SK-N-SH treated with all-trans-retinoic acid at 6 μM for 48 hours (cell line): Measurements from ENCODE around the gene ARHGAP12.

Experiments
- ATAC-seq: fragments of 200-7000 bp; cut with Tn5 transposase; 3 replicates; pipeline ENCODE4 v1.9.1; 2020; ENCODE audit warnings: mild to moderate bottlenecking, moderate library complexity
- ARNTL ChIP-seq: fragments of 450-650 bp; formaldehyde crosslinking; IDR thresholded peaks from 2 replicates; pipeline ENCODE4 v1.5.0; 2020; ENCODE audit warnings: low read depth, mild to moderate bottlenecking, moderate library complexity, borderline replicate concordance
- BACH2 ChIP-seq: fragments of 250-450 bp; sonication (Bioruptor Pico); IDR thresholded peaks from 2 replicates; pipeline ENCODE4 v1.9.0; 2021; ENCODE audit warnings: mild to moderate bottlenecking, borderline replicate concordance
- CSDC2 ChIP-seq: fragments of 250-450 bp; sonication (Bioruptor Pico); IDR thresholded peaks from 2 replicates; pipeline ENCODE4 v1.5.0; 2020; ENCODE audit warnings: mild to moderate bottlenecking, moderate library complexity
- ESRRG ChIP-seq: fragments of 250-450 bp; sonication (Bioruptor Pico); IDR thresholded peaks from 2 replicates; pipeline ENCODE4 v1.6.1; 2021; ENCODE audit warnings: mild to moderate bottlenecking
- GLIS3 ChIP-seq: fragments of 250-450 bp; sonication (Bioruptor Pico); IDR thresholded peaks from 2 replicates; pipeline ENCODE4 v1.5.0; 2020; ENCODE audit warnings: mild to moderate bottlenecking, moderate library complexity
- OSR1 ChIP-seq: fragments of 250-450 bp; sonication (Bioruptor Pico); IDR thresholded peaks from 2 replicates; pipeline ENCODE4 v1.8.0; 2022; ENCODE audit warnings: moderate library complexity, mild to moderate bottlenecking, inconsistent platforms
- PPARA ChIP-seq: fragments of 250-450 bp; sonication (Bioruptor Pico); IDR thresholded peaks from 2 replicates; pipeline ENCODE4 v1.5.0; 2020; ENCODE audit warnings: mild to moderate bottlenecking, borderline replicate concordance
- RARB ChIP-seq: fragments of 250-450 bp; sonication (Bioruptor Pico); IDR thresholded peaks from 2 replicates; pipeline ENCODE4 v1.8.0; 2021; ENCODE audit warnings: mild to moderate bottlenecking, moderate library complexity
- SNAI2 ChIP-seq: fragments of 250-450 bp; sonication (Bioruptor Pico); IDR thresholded peaks from 2 replicates; pipeline ENCODE4 v1.5.0; 2020; ENCODE audit warnings: mild to moderate bottlenecking, moderate library complexity
- TCF4 ChIP-seq: fragments of 250-450 bp; sonication (Bioruptor Pico); IDR thresholded peaks from 2 replicates; pipeline ENCODE4 v1.8.0; 2021; ENCODE audit warnings: mild to moderate bottlenecking, moderate library complexity, borderline replicate concordance
- TOX ChIP-seq: fragments of 250-450 bp; sonication (Bioruptor Pico); IDR thresholded peaks from 2 replicates; pipeline ENCODE4 v1.8.0; 2021; ENCODE audit warnings: mild to moderate bottlenecking, moderate library complexity, borderline replicate concordance
- ZC3H10 ChIP-seq: fragments of 250-450 bp; sonication (Bioruptor Pico); IDR thresholded peaks from 2 replicates; pipeline ENCODE4 v1.5.1; 2021; ENCODE audit warnings: mild to moderate bottlenecking, moderate library complexity
- ZFP3 ChIP-seq: fragments of 250-450 bp; sonication (Bioruptor Pico); IDR thresholded peaks from 2 replicates; pipeline ENCODE4 v1.5.0; 2020; ENCODE audit warnings: mild to moderate bottlenecking, moderate library complexity
- ZNF565 ChIP-seq: fragments of 450-650 bp; formaldehyde crosslinking; conservative IDR thresholded peaks from 2 replicates; pipeline ENCODE4 v1.5.0; 2020; ENCODE audit warnings: low read depth, mild to moderate bottlenecking, moderate library complexity
- ZNF8 ChIP-seq: fragments of 450-650 bp; formaldehyde crosslinking; IDR thresholded peaks from 2 replicates; pipeline ENCODE4 v1.5.0; 2020; ENCODE audit warnings: mild to moderate bottlenecking, moderate library complexity
- TF ChIP-seq, protein P1 (sequence below): fragments of 250-450 bp; sonication (Bioruptor Pico); IDR thresholded peaks from 2 replicates; pipeline ENCODE4 v1.8.0; 2021; ENCODE audit warnings: low read depth, mild to moderate bottlenecking, moderate library complexity, borderline replicate concordance
- TF ChIP-seq, protein P2 (sequence below): fragments of 250-450 bp; sonication (Bioruptor Pico); IDR thresholded peaks from 2 replicates; pipeline ENCODE4 v1.5.1; 2021; ENCODE audit warnings: mild to moderate bottlenecking, moderate library complexity
- TF ChIP-seq, protein P3 (sequence below): fragments of 250-450 bp; sonication (Bioruptor Pico); IDR thresholded peaks from 2 replicates; pipeline ENCODE4 v1.8.0; 2020; ENCODE audit warnings: mild to moderate bottlenecking, moderate library complexity, borderline replicate concordance
- TF ChIP-seq, protein P4 (sequence below): fragments of 250-450 bp; sonication (Bioruptor Pico); IDR thresholded peaks from 2 replicates; pipeline ENCODE4 v1.5.1; 2020; ENCODE audit warnings: low read depth, mild to moderate bottlenecking, moderate library complexity
- TF ChIP-seq, protein P5 (sequence below): fragments of 250-450 bp; sonication (Bioruptor Pico); IDR thresholded peaks from 2 replicates; pipeline ENCODE4 v1.5.0; 2020; ENCODE audit warnings: mild to moderate bottlenecking, moderate library complexity

Gene ARHGAP12

DNA sequence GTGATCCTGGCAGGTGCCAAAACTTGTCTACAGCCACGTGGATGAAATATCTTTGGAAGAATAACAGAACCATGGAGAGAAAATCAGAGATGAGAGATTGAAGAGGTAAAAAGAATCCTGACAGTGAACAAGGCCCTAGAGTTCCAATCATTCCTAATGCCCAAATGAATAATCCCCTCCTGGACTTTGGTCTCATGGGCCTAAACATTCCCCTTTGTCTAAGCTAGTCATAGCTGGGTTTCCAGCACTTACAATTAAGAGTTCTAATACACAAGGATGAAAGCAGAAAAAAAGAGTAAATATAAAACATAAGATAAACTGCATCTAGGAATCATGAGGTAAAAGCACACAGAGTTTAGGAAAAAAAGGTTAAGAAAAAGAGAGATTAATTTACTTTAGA, 40.2 kb downstream of the ARHGAP12 start:
- TF ChIP-seq RARB (CRISPR knock-in tag) (no peak), OSR1 (CRISPR knock-in tag) (no peak), PPARA (no peak), ESRRG (CRISPR knock-in tag) (no peak), SNAI2 (CRISPR knock-in tag) (no peak), ZNF8 (CRISPR knock-in tag) (no peak), CSDC2 (CRISPR knock-in tag) (no peak), TOX (CRISPR knock-in tag) (no peak), TCF4 (no peak), ZFP3 (CRISPR knock-in tag) (no peak), ARNTL (CRISPR knock-in tag) (no peak)
- TF ChIP-seq, protein P1, sequence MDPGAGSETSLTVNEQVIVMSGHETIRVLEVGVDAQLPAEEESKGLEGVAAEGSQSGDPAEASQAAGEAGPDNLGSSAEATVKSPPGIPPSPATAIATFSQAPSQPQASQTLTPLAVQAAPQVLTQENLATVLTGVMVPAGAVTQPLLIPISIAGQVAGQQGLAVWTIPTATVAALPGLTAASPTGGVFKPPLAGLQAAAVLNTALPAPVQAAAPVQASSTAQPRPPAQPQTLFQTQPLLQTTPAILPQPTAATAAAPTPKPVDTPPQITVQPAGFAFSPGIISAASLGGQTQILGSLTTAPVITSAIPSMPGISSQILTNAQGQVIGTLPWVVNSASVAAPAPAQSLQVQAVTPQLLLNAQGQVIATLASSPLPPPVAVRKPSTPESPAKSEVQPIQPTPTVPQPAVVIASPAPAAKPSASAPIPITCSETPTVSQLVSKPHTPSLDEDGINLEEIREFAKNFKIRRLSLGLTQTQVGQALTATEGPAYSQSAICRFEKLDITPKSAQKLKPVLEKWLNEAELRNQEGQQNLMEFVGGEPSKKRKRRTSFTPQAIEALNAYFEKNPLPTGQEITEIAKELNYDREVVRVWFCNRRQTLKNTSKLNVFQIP (CRISPR knock-in tag), result no peak
- TF ChIP-seq, protein P2, sequence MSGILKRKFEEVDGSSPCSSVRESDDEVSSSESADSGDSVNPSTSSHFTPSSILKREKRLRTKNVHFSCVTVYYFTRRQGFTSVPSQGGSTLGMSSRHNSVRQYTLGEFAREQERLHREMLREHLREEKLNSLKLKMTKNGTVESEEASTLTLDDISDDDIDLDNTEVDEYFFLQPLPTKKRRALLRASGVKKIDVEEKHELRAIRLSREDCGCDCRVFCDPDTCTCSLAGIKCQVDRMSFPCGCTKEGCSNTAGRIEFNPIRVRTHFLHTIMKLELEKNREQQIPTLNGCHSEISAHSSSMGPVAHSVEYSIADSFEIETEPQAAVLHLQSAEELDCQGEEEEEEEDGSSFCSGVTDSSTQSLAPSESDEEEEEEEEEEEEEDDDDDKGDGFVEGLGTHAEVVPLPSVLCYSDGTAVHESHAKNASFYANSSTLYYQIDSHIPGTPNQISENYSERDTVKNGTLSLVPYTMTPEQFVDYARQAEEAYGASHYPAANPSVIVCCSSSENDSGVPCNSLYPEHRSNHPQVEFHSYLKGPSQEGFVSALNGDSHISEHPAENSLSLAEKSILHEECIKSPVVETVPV (CRISPR knock-in tag), result no peak
- peak; percentile 25; the same call in 1 of the 3 replicates for ATAC-seq

DNA sequence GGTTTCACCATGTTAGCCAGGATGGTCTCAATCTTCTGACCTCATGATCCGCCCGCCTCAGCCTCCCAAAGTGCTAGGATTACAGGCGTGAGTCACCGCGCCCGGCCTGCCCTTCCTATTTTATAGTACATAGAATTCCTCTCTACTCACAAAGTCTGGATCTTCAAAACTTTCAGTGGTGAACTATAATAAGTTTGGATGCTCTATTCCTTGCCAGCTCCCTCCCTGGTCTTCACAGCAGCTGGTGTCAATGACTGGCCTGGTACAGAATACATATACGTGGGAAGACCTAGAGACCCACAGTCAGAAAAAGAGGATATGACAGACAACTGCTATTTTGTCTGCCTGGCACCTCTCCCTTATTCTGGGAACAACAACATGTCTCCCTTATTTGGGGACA, 40.8 kb downstream of the ARHGAP12 start:
- no peak; the same call in 2 of the 3 replicates for ATAC-seq

DNA sequence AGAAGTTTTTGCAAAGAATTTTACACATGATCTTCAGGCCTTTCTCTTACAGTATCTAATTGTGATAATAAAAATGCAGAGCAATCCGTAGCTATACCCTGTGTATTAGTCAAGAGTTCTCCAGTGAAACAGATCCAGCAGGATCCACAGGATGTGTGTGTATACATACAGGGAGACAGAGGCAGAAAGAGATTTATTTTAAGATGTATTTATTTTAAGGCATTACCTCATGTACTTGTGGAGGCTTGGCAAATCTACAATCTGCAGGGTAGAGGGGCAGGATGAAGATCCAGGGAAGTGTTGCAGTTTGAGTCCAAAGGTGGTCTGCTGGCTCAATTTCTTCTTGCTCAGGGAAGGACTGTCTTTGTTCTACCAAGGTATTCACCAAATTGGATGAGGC, 41.7 kb downstream of the ARHGAP12 start:
- ATAC-seq, result peak; percentile 26
- TF ChIP-seq, protein P3, sequence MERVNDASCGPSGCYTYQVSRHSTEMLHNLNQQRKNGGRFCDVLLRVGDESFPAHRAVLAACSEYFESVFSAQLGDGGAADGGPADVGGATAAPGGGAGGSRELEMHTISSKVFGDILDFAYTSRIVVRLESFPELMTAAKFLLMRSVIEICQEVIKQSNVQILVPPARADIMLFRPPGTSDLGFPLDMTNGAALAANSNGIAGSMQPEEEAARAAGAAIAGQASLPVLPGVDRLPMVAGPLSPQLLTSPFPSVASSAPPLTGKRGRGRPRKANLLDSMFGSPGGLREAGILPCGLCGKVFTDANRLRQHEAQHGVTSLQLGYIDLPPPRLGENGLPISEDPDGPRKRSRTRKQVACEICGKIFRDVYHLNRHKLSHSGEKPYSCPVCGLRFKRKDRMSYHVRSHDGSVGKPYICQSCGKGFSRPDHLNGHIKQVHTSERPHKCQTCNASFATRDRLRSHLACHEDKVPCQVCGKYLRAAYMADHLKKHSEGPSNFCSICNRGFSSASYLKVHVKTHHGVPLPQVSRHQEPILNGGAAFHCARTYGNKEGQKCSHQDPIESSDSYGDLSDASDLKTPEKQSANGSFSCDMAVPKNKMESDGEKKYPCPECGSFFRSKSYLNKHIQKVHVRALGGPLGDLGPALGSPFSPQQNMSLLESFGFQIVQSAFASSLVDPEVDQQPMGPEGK, result no peak
- TF ChIP-seq ZFP3 (CRISPR knock-in tag) (no peak), TOX (CRISPR knock-in tag) (no peak), SNAI2 (CRISPR knock-in tag) (no peak), BACH2 (CRISPR knock-in tag) (no peak), PPARA (no peak), TCF4 (no peak)
- TF ChIP-seq, protein P4, sequence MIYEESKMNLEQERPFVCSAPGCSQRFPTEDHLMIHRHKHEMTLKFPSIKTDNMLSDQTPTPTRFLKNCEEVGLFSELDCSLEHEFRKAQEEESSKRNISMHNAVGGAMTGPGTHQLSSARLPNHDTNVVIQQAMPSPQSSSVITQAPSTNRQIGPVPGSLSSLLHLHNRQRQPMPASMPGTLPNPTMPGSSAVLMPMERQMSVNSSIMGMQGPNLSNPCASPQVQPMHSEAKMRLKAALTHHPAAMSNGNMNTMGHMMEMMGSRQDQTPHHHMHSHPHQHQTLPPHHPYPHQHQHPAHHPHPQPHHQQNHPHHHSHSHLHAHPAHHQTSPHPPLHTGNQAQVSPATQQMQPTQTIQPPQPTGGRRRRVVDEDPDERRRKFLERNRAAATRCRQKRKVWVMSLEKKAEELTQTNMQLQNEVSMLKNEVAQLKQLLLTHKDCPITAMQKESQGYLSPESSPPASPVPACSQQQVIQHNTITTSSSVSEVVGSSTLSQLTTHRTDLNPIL (CRISPR knock-in tag), result no peak
- TF ChIP-seq, all 23 proteins: peak for 0

More for the DNA sequence above, 40.8 kb downstream of the ARHGAP12 start:
- TF ChIP-seq ZNF565 (CRISPR knock-in tag), result no peak
- TF ChIP-seq, protein P1 (CRISPR knock-in tag), result no peak
- TF ChIP-seq, protein P2 (CRISPR knock-in tag), result no peak
- no peak for TF ChIP-seq ZC3H10

GRCh38 chr10:31885971-31886370, 42.7 kb downstream of the ARHGAP12 start:
- ATAC-seq, result no peak
- TF ChIP-seq OSR1 (CRISPR knock-in tag), result no peak
- TF ChIP-seq, protein P1 (CRISPR knock-in tag), result no peak
- TF ChIP-seq ZNF565 (CRISPR knock-in tag), result no peak
- TF ChIP-seq GLIS3, result no peak
- TF ChIP-seq TCF4, result no peak
- TF ChIP-seq, protein P5, sequence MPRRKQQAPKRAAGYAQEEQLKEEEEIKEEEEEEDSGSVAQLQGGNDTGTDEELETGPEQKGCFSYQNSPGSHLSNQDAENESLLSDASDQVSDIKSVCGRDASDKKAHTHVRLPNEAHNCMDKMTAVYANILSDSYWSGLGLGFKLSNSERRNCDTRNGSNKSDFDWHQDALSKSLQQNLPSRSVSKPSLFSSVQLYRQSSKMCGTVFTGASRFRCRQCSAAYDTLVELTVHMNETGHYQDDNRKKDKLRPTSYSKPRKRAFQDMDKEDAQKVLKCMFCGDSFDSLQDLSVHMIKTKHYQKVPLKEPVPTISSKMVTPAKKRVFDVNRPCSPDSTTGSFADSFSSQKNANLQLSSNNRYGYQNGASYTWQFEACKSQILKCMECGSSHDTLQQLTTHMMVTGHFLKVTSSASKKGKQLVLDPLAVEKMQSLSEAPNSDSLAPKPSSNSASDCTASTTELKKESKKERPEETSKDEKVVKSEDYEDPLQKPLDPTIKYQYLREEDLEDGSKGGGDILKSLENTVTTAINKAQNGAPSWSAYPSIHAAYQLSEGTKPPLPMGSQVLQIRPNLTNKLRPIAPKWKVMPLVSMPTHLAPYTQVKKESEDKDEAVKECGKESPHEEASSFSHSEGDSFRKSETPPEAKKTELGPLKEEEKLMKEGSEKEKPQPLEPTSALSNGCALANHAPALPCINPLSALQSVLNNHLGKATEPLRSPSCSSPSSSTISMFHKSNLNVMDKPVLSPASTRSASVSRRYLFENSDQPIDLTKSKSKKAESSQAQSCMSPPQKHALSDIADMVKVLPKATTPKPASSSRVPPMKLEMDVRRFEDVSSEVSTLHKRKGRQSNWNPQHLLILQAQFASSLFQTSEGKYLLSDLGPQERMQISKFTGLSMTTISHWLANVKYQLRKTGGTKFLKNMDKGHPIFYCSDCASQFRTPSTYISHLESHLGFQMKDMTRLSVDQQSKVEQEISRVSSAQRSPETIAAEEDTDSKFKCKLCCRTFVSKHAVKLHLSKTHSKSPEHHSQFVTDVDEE, result no peak
- TF ChIP-seq PPARA, result no peak
